Loucy (cell line): ENCODE measurements around the gene CNOT10.
"Not testable (repeated sequence)": the region's sequence is repeated elsewhere in the genome, so short reads cannot be mapped to it uniquely, and the experiment has no call there.

Experiments
- CTCF ChIP-seq: fragments of 200-600 bp; sonication (generic); conservative IDR thresholded peaks from 2 replicates; pipeline ENCODE4 v1.5.1; 2014; ENCODE audit warnings: mild to moderate bottlenecking, antibody characterized with exemption, low read length
- EZH2phosphoT487 ChIP-seq: fragments of 200-600 bp; IDR thresholded peaks from 2 replicates; pipeline ENCODE4 v1.6.1; 2018; ENCODE audit warnings: antibody characterized with exemption, mild to moderate bottlenecking, moderate library complexity, borderline replicate concordance

DNA sequence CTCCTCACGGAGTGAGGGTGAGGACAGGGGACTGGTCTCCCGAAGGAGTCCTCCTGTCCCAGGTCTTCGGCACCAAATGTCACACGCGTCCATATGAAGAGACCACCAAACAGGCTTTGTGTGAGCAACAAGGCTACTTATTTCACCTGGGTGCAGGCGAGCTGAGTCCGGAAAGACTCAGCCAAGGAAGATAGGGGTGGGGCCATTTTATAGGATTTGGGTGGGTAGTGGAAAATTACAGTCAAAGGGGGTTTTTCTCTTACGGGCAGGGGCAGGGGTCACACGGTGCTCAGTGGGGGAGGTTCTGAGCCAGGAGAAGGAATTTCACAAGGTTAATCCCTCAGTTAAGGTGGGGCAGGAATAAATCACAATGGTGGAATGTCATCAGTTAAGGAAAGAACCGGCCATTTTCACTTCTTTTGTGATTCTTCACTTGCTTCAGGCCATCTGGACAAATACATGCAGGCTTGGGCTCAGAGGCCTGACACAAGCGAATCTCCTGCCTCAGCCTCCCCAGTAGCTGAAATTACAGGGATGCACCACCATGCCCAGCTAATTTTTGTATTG, 111.5 kb downstream of the CNOT10 start:
- TF ChIP-seq EZH2phosphoT487, CTCF: not testable (repeated sequence)
